H9 (cell line): Measurements from ENCODE around the gene ZNF84. TPM values are rescaled to one million over a fixed set of nuclear protein-coding genes. Genes with fewer than 3 reads are reported as not detected.

ENCODE experiments used
- DNase-seq: peaks from one replicate; pipeline ENCODE4 v3.0.0-alpha.2; 2017
- H2AFZ ChIP-seq: one replicate; pipeline ENCODE4 v1.6.1; 2013; ENCODE audit warnings: mild to moderate bottlenecking, low read length, control low read depth, moderate library complexity
- H2AK5ac ChIP-seq: 2 replicates; pipeline ENCODE4 v1.6.1; 2013; ENCODE audit warnings: low read length, control low read depth, mixed read lengths; ENCODE audit not compliant: insufficient read length
- H2BK120ac ChIP-seq: one replicate; pipeline ENCODE4 v1.6.1; 2013; ENCODE audit warnings: low read depth, mild to moderate bottlenecking, low read length, control low read depth, inconsistent platforms; ENCODE audit not compliant: poor library complexity, severe bottlenecking
- H2BK12ac ChIP-seq: 2 replicates; pipeline ENCODE4 v1.6.1; 2013; ENCODE audit warnings: low read length, control low read depth, mixed read lengths, low read depth; ENCODE audit not compliant: insufficient read length
- H2BK15ac ChIP-seq: 2 replicates; pipeline ENCODE4 v1.6.1; 2013; ENCODE audit warnings: low read depth, low read length, control low read depth
- H2BK20ac ChIP-seq: one replicate; pipeline ENCODE4 v1.6.1; 2013; ENCODE audit warnings: low read depth, mild to moderate bottlenecking, low read length, control low read depth, inconsistent platforms; ENCODE audit not compliant: poor library complexity, severe bottlenecking
- H2BK5ac ChIP-seq: 2 replicates; pipeline ENCODE4 v1.6.1; 2013; ENCODE audit warnings: low read length, control low read depth, mixed read lengths; ENCODE audit not compliant: insufficient read length
- H3K14ac ChIP-seq: 2 replicates; pipeline ENCODE4 v1.6.1; 2013; ENCODE audit warnings: low read length, control low read depth; ENCODE audit not compliant: insufficient read depth
- H3K18ac ChIP-seq: 2 replicates; pipeline ENCODE4 v1.6.1; 2013; ENCODE audit warnings: low read depth, mild to moderate bottlenecking, mixed read lengths, low read length, control low read depth; ENCODE audit not compliant: insufficient read length
- H3K23ac ChIP-seq: 2 replicates; pipeline ENCODE4 v1.6.1; 2013; ENCODE audit warnings: low read length, control low read depth, mixed read lengths, low read depth; ENCODE audit not compliant: insufficient read length
- H3K23me2 ChIP-seq: 2 replicates; pipeline ENCODE4 v1.6.1; 2013; ENCODE audit warnings: low read depth, mild to moderate bottlenecking, mixed read lengths, low read length, control low read depth; ENCODE audit not compliant: insufficient read length, poor library complexity, severe bottlenecking
- H3K27ac ChIP-seq: 2 replicates; pipeline ENCODE4 v1.5.1; 2013; ENCODE audit warnings: low read length, control low read depth, mixed read lengths, low read depth; ENCODE audit not compliant: insufficient read length
- H3K27me3 ChIP-seq: 2 replicates; pipeline ENCODE4 v1.6.1; 2013; ENCODE audit warnings: low read length, control low read depth, inconsistent platforms; ENCODE audit not compliant: insufficient read depth
- H3K4ac ChIP-seq: 2 replicates; pipeline ENCODE4 v1.6.1; 2013; ENCODE audit warnings: low read depth, mild to moderate bottlenecking, control low read depth, inconsistent platforms, low read length, moderate library complexity
- H3K4me1 ChIP-seq: 2 replicates; pipeline ENCODE4 v1.6.1; 2013; ENCODE audit warnings: low read length, control low read depth, inconsistent platforms; ENCODE audit not compliant: insufficient read depth
- H3K4me2 ChIP-seq: 2 replicates; pipeline ENCODE4 v1.6.1; 2013; ENCODE audit warnings: low read length, control low read depth, mixed read lengths; ENCODE audit not compliant: insufficient read length, insufficient read depth
- H3K56ac ChIP-seq: 2 replicates; pipeline ENCODE4 v1.6.1; 2013; ENCODE audit warnings: low read depth, mild to moderate bottlenecking, mixed read lengths, low read length, control low read depth; ENCODE audit not compliant: insufficient read length
- H3K79me1 ChIP-seq: 2 replicates; pipeline ENCODE4 v1.6.1; 2013; ENCODE audit warnings: low read depth, mild to moderate bottlenecking, moderate library complexity, low read length, control low read depth, inconsistent platforms; ENCODE audit not compliant: insufficient read depth, poor library complexity, severe bottlenecking
- H3K79me2 ChIP-seq: 2 replicates; pipeline ENCODE4 v1.6.1; 2013; ENCODE audit warnings: low read length, control low read depth, inconsistent platforms; ENCODE audit not compliant: insufficient read depth
- H3K9ac ChIP-seq: 2 replicates; pipeline ENCODE4 v1.6.1; 2013; ENCODE audit warnings: low read length, control low read depth, mixed read lengths; ENCODE audit not compliant: insufficient read length; ENCODE audit errors: extremely low read depth
- H3K9me3 ChIP-seq: one replicate; pipeline ENCODE4 v1.6.1; 2013; ENCODE audit warnings: low read depth, low read length, inconsistent platforms; ENCODE audit not compliant: control insufficient read depth
- H3T11ph ChIP-seq: one replicate; pipeline ENCODE4 v1.6.1; 2013; ENCODE audit warnings: mild to moderate bottlenecking, low read length, control low read depth, inconsistent platforms
- H4K20me1 ChIP-seq: one replicate; pipeline ENCODE4 v1.6.1; 2013; ENCODE audit not compliant: control insufficient read depth, insufficient read length, insufficient read depth
- H4K5ac ChIP-seq: 2 replicates; pipeline ENCODE4 v1.6.1; 2013; ENCODE audit warnings: low read depth, mild to moderate bottlenecking, mixed read lengths, low read length, control low read depth; ENCODE audit not compliant: insufficient read length
- H4K8ac ChIP-seq: replicated peaks from 2 replicates; pipeline ENCODE4 v1.6.1; 2013; ENCODE audit warnings: low read length, control low read depth, mixed read lengths, low read depth; ENCODE audit not compliant: insufficient read length
- H4K91ac ChIP-seq: 2 replicates; pipeline ENCODE4 v1.6.1; 2013; ENCODE audit warnings: low read depth, mild to moderate bottlenecking, moderate library complexity, mixed read lengths, low read length, control low read depth; ENCODE audit not compliant: insufficient read length
- H3K27ac Mint-ChIP-seq, 3 experiments: 2 replicates in 2 of 3; 3 replicates in 1 of 3; pipeline ENCODE4 v1.8.0; 2020 to 2021; ENCODE audit warnings: mixed read lengths in 3 of 3, mild to moderate bottlenecking in 1 of 3, moderate library complexity in 1 of 3
- H3K27me3 Mint-ChIP-seq: 2 replicates; pipeline ENCODE4 v1.8.0; 2021; ENCODE audit warnings: low read depth, mild to moderate bottlenecking, moderate library complexity, mixed read lengths
- H3K36me3 Mint-ChIP-seq, 3 experiments: 2 replicates in 2 of 3; 3 replicates in 1 of 3; pipeline ENCODE4 v1.8.0; 2020 to 2021; ENCODE audit warnings: low read depth in 3 of 3, mixed read lengths in 3 of 3; ENCODE audit not compliant: insufficient read depth in 1 of 3
- H3K4me1 Mint-ChIP-seq, 2 experiments: 2 replicates each; pipeline ENCODE4 v1.8.0; 2020; ENCODE audit warnings: mixed read lengths in 2 of 2
- H3K4me3 Mint-ChIP-seq, 2 experiments: 2 replicates in 1 of 2; 3 replicates in 1 of 2; pipeline ENCODE4 v1.8.0; 2020 to 2021; ENCODE audit warnings: mild to moderate bottlenecking in 2 of 2, mixed read lengths in 2 of 2, moderate library complexity in 1 of 2
- H3K9me3 Mint-ChIP-seq, 2 experiments: 2 replicates in 1 of 2; 3 replicates in 1 of 2; pipeline ENCODE4 v1.8.0; 2020; ENCODE audit warnings: mild to moderate bottlenecking in 2 of 2, mixed read lengths in 2 of 2, moderate library complexity in 1 of 2
- WGBS: extraction: QIAGEN DNeasy Blood & Tissue Kit; methylation state at CpG from one replicate; pipeline ENCODE4 v1.1.7; 2013; ENCODE audit warnings: missing lambda C conversion rate, low lambda C conversion rate, mixed read lengths; ENCODE audit not compliant: insufficient read length; ENCODE audit errors: extremely low coverage; 5-methylcytosine and 5-hydroxymethylcytosine counted together
- total RNA-seq: library from RNA; stranded (reverse); gene quantifications from 2 replicates; pipeline ENCODE4 v1.2.1, GENCODE V29; 2021
- TF ChIP-seq, protein P1 (sequence below): fragments of 200-600 bp; sonication (generic); conservative IDR thresholded peaks from 3 replicates; pipeline ENCODE4 v1.8.0; 2021; ENCODE audit warnings: antibody characterized with exemption, mild to moderate bottlenecking

ZNF84 gene
- total RNA-seq, 1 experiment from 2014 or later, result 45.1 TPM

DNA sequence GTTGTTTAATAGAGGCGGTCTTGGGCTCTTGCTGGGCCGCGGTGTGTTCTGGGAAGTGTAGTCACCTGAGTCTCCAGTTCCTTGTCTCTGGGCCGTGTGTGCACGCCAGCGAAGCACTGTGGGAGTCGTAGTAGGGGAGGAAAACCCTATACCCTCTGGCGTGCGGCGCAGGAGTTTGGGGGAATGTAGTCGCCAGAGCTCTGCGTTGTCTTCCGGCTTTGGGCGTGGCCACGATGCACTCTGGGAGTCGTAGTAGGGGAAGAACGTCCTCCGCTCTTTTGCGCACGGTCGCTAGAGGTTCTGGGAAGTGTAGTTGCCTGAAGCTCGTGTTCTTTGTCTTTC, 42.7 kb downstream of the ZNF84 start:
- H4K5ac ChIP-seq, result peak overlapping the region; percentile 64
- H2BK120ac ChIP-seq, result no peak overlapping the region
- H4K8ac ChIP-seq, result no peak overlapping the region
- H2AK5ac ChIP-seq, result no peak overlapping the region
- Mint-ChIP-seq H3K4me3 (no peak overlapping the region), H3K27me3 (no peaks in the 10 kb centered on the region), H3K4me1 (peaks cover 4 to 6% of the 10 kb centered on the region in 2 experiments; a peak in 3 of 4 replicates), H3K9me3 (peaks cover 39 to 67% of the 10 kb centered on the region in 2 experiments), H3K36me3 (peaks cover 42 to 45% (median 44%) of the 10 kb centered on the region in 3 experiments), H3K27ac (no peak overlapping the region)
- no peak overlapping the region for H2BK5ac ChIP-seq
- no peak overlapping the region for H3K23ac ChIP-seq
- TF ChIP-seq, protein P1, sequence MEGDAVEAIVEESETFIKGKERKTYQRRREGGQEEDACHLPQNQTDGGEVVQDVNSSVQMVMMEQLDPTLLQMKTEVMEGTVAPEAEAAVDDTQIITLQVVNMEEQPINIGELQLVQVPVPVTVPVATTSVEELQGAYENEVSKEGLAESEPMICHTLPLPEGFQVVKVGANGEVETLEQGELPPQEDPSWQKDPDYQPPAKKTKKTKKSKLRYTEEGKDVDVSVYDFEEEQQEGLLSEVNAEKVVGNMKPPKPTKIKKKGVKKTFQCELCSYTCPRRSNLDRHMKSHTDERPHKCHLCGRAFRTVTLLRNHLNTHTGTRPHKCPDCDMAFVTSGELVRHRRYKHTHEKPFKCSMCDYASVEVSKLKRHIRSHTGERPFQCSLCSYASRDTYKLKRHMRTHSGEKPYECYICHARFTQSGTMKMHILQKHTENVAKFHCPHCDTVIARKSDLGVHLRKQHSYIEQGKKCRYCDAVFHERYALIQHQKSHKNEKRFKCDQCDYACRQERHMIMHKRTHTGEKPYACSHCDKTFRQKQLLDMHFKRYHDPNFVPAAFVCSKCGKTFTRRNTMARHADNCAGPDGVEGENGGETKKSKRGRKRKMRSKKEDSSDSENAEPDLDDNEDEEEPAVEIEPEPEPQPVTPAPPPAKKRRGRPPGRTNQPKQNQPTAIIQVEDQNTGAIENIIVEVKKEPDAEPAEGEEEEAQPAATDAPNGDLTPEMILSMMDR, result no peak
- H3K18ac ChIP-seq, result peak overlapping the region; percentile 75
- H3K4me1 ChIP-seq, result no peaks in the 10 kb centered on the region
- H3K23me2 ChIP-seq, result peaks cover 3% of the 10 kb centered on the region
- no peaks in the 10 kb centered on the region; the same call in 1 of the 2 replicates for H3K79me2 ChIP-seq
- H2BK12ac ChIP-seq, result no peak overlapping the region
- H3K4ac ChIP-seq, result no peak overlapping the region
- H2BK20ac ChIP-seq, result no peak overlapping the region
- H2AFZ ChIP-seq, result no peak overlapping the region
- H3K56ac ChIP-seq, result no peak overlapping the region
- H4K91ac ChIP-seq, result no peak overlapping the region
- no peak overlapping the region for H3T11ph ChIP-seq
- peak overlapping the region; percentile 55 for H3K4me2 ChIP-seq
- H4K20me1 ChIP-seq, result no peaks in the 10 kb centered on the region
- H3K79me1 ChIP-seq, result no peaks in the 10 kb centered on the region
- no peaks in the 10 kb centered on the region for H3K27me3 ChIP-seq
- WGBS, result no CpG with 5 or more reads among the region's 22 CpGs
- H3K9ac ChIP-seq, result peak overlapping the region; percentile 44
- no peak overlapping the region for H2BK15ac ChIP-seq
- H3K27ac ChIP-seq, result peak overlapping the region; percentile 34
- peak; percentile 100 for DNase-seq
- peak overlapping the region; percentile 86; the same call in 1 of the 2 replicates for H3K14ac ChIP-seq
- peaks cover 31% of the 10 kb centered on the region for H3K9me3 ChIP-seq
